Stimulated activated CD4-positive, alpha-beta T cell treated with anti-CD3 and anti-CD28 coated beads, Interleukin-15, amount 100 ng/mL, for 1 hour (primary cell): ENCODE data around the gene SETBP1.

Experiments
- DNase-seq, 2 donors: peaks; one replicate each; pipeline ENCODE4 v3.0.0-alpha.2; 2020; ENCODE audit warnings: low read depth in 1 of 2, low spot score in 1 of 2

The SETBP1 gene

GRCh38 chr18:45008694-45009413 is 328.2 kb downstream of the SETBP1 start:
- DNase-seq, result no peak

- no peak for DNase-seq
These were observed 329.1 kb downstream of the SETBP1 start for GRCh38 chr18:45009756-45010155.

DNA sequence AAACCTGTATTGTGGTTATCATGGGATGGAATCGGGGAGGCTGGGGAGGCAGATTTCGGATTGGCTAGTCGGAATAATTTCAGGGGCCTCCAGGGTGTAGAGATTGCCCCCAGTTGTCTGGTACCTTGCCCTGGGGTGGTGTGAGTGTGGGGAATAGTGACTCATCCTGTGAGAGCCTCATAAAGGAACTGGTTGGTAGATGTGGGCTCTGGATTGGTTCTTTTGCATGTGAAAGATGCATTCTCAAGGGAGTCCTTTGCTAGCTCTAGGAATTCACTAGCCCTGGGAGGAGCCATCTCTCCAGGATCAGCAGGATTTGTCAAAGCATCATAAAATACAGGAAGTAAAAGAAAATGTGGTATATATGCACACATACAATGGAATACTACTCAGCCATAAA is 331.6 kb downstream of the SETBP1 start:
- DNase-seq, result no peak

GRCh38 chr18:45014047-45014501 is 333.4 kb downstream of the SETBP1 start:
- DNase-seq, result no peak

- DNase-seq, result no peak
These were observed 335.1 kb downstream of the SETBP1 start for GRCh38 chr18:45015788-45016128.

DNA sequence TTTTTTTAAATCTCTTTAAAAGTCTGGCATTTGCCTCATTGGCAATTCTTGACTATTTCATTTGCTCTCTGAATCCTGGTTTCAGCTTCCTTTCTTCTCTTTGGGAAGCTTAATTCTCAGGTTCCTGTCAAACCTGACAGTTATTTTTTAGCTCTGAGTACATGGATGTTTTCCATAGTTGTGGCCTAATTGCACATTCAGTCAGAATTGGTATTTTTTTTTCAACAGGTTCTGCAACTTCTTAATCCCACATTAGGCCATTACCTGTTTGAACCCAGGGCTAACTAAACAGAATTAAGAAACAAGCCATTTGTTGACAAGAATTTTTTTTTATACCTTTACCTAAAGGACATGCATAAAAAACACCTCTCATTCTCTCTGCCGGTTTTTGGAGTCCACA is 338.8 kb downstream of the SETBP1 start:
- DNase-seq, result no peak

- DNase-seq, result no peak
These were observed 342.8 kb downstream of the SETBP1 start for GRCh38 chr18:45023519-45023918.

DNA sequence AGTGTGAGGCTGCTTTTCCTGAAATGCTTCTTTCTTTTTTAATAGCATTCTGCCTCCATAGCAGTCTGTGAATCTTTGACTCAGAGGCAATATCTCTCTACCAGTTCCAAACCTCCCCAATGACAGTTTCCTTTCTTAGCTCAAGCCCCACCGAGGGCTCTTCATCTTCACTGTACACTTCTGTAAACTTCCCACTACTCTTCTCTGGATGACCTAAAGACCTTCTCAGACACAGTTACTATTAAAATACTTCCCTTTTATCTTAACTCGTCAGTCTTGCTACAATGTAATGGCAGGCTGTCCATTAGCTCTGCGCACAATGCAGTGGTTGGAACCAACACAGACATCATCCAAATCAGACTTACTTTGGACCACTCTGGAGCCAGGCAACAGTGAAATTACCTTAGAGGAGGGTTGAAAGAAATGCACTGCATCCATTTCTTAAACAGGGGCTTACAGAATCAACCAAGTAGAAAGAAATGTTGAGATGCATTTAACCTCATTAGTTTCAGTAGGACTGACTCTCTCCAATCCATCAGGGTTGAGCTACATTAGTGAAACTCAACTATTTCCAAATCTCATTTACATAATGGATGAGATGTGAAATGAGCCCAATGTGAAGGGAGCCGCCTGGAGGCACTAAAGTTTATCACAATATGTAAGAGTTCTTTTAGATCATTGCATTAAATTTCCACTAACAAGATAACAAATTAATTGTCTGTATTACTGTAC is 343.8 kb downstream of the SETBP1 start:
- no peak for DNase-seq

DNA sequence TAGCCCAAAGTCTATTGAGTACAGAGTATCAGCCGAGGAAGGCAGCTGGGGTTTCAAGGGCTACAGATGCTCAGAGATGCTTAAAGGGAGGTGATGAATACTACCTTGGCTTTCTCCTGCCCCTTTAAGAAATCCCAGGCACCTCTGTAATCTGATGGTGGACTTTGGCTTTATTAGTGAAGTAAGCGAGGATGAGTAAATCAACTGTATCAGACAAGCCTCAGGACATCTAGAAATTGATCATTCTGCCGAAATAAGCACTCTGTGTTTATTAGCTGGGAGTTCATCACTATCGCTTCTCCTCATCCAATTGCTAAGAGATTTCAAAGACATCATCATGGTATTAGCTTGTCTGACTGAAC is 344.4 kb downstream of the SETBP1 start:
- no peak for DNase-seq

DNA sequence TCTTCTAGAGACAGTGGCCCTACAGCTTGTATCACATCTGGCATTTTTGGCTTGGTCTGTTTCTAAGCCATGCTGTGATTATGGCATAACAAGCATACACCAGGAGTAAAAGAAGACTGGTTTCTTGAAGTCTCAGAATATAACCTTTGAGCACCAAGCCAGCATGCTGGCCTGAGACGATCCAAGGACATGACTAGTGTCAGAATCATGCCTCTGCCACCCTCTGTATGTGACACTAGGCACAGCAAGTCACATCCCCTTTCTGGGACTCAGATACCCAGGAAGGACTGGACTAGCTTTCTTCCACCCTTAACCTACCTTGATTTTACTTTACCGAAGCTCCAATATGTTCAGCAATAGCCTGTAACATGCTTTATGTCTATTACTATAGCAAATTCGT is 345.5 kb downstream of the SETBP1 start:
- no peak for DNase-seq

DNA sequence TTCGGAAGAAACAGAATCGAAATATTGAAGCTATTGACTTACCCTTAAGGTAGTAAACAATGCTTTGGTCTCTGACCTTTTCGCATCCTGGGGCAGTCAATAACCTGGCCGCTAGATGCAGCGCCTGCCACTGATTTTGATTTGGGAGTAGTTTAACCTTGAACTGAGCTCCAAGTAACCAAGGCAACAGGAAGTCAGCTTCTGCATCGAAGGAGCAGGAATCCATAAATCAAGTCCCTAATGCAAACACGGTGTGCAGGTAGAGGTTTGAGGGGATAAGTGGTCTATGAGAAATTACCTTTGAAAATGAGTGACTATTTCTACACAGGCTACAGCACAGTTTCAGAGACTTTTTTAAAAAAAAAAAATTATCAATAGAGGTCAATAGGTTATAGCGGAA is 353.5 kb downstream of the SETBP1 start:
- no peak for DNase-seq

DNA sequence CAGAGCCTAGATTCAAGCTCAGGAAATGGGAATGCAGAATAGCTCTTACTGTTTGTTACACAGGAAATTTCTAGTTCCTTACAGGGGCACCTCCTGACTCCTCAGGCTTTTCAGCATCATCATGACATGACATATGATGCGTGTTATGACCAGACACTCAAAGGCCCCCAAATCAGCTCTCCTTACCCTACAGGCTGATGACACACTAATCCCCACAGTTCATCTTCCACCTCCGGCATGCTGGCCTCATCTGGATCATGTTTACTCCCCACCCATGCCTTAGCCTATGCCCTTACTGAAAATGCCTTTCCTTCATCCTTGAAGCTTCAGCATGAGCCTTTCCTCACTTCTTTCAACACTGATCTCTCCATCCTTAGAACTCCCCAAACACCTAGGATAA is 356.9 kb downstream of the SETBP1 start:
- no peak for DNase-seq

- DNase-seq, result no peak
These were observed 358.7 kb downstream of the SETBP1 start for GRCh38 chr18:45039376-45039775.

DNA sequence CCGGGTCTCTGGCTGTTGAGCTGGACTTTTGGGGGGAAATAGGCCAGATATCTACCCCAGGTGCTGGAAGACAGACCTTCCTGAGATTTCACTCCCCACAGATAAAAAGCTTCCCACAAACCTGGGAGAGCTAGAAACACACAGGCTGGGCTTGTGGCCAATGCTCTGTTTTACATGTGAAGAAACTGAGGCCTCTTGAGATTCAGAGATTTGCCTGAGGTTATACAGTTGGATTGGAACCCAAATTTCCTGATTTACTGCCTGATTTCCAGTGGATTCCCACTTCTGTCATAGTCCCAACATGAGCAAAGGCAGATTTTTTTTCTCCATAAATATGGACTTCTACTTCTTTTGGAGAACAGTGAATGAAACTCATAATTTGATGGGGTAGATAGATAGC is 360.2 kb downstream of the SETBP1 start:
- no peak for DNase-seq

- no peak for DNase-seq
These were observed 364.1 kb downstream of the SETBP1 start for GRCh38 chr18:45044787-45045186.

DNA sequence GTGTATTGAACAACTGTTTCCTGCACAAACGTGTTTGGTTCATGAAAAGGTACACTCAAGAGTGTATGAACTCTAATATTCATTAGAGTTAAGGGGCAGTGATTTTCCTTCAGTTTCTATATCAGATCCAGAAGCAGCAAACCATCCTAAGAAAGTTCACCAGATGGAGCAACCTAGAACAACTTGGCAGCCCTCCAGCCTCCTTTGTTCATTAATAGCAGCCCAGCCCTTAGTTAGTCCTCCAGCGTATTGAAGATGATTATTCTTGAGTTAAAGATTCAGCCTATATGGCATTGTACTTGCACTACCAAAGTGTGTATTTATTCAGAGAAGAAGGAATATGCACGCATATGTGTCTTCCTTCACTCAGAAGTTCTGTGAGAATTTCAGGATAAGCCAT is 365.5 kb downstream of the SETBP1 start:
- no peak for DNase-seq

DNA sequence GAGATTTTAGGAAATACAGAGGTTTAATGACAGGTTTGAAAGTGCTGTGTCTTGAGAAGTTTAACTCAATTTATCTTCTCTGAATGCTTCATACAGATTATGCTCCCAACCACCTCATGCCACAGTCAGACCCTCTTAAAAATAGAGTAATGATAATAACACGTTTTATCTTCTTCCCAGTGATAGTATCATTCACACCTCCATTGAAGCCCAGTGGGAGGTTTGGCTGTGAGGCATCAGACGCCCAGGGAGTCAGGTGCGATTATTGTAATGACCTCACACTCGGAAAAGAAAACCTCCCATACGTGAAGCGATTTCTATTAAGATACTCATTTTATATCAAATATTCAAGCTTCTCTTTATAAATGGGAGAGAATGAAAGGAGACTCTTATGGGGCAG is 366.3 kb downstream of the SETBP1 start:
- no peak for DNase-seq

GRCh38 chr18:45049578-45050319 is 369.1 kb downstream of the SETBP1 start:
- no peak for DNase-seq

GRCh38 chr18:45050712-45051601 is 370.3 kb downstream of the SETBP1 start:
- DNase-seq, result no peak

DNA sequence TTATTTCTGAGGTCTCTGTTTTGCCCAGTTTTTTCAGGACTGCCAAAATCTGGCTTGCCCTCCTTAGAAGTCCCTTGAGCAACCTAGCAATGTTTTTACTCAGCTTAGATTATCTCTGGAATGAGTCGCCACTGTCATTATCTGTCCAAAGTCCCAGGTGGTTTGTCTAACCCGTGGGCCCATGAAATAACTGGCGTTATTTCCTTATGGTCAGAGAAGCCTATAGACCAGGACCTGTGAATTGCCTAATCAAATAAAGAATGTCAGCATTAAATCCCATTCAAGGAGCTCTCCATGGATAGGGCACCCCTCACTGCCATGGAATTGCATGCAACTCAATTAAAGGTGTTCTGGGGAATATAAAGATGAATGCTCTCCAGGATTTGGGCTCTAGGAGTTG is 373.9 kb downstream of the SETBP1 start:
- DNase-seq, result no peak

DNA sequence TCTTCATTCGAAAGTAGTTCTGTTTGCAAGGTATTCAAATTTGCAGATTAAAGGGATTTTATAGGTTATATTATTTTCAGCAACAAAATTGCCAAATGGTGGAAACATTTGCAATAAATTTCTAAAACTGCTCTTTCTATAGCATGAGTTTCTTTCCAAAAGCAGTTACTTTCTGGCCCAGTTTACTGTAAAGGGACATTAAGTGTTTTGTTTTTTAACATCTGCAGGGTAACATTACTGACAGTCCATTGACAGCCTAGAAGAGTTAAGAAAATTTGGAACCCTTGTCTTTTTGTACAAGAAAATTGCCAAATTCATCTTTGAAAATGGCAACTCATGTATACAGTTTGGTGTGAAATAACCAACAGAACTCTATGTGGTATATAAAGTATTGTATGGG is 375.1 kb downstream of the SETBP1 start:
- no peak for DNase-seq
